Thoracic aorta (tissue), 2 donors: Measurements from ENCODE around the gene PRKAG1. TPM values are rescaled to one million over a fixed set of nuclear protein-coding genes. Genes with fewer than 3 reads are reported as not detected.

ENCODE experiments used
- ATAC-seq: fragments of 150-250 bp; one replicate; pipeline ENCODE4 v1.8.0; 2017; ENCODE audit warnings: low read depth; ENCODE audit not compliant: insufficient number of reproducible peaks, low FRiP score
- DNase-seq: peaks from one replicate; pipeline ENCODE4 v3.0.0-alpha.2; 2020; ENCODE audit warnings: low spot score
- H3K27ac ChIP-seq, 2 donors: fragments of 200-600 bp; sonication (generic); 1 replicate in 1 of 2; 2 replicates in 1 of 2; pipeline ENCODE4 v1.5.1; 2016; ENCODE audit warnings: mild to moderate bottlenecking in 2 of 2, moderate library complexity in 2 of 2
- H3K27me3 ChIP-seq: fragments of 200-600 bp; sonication (generic); replicated peaks from 2 replicates; pipeline ENCODE4 v1.6.0; 2016; ENCODE audit warnings: mild to moderate bottlenecking; ENCODE audit not compliant: insufficient read depth
- H3K36me3 ChIP-seq: fragments of 200-600 bp; sonication (generic); one replicate; pipeline ENCODE4 v1.5.1; 2016
- H3K4me1 ChIP-seq, 2 donors: fragments of 200-600 bp; sonication (generic); 1 replicate in 1 of 2; 2 replicates in 1 of 2; pipeline versions ENCODE4 v1.5.1 to v1.6.0; 2016; ENCODE audit warnings: low read depth in 2 of 2, mild to moderate bottlenecking in 1 of 2; ENCODE audit not compliant: control insufficient read depth in 1 of 2
- H3K4me3 ChIP-seq: fragments of 200-600 bp; sonication (generic); 2 replicates; pipeline ENCODE4 v1.5.1; 2016; ENCODE audit warnings: mild to moderate bottlenecking
- H3K9me3 ChIP-seq: fragments of 200-600 bp; sonication (generic); 2 replicates; pipeline ENCODE4 v1.5.1; 2016
- CTCF ChIP-seq: fragments of 200-600 bp; sonication (generic); IDR thresholded peaks from one replicate; pipeline ENCODE4 v1.5.1; 2019; ENCODE audit warnings: antibody characterized with exemption
- total RNA-seq, 2 donors: library from RNA; depleted of rRNA; stranded (reverse); fragments of >200 nt; gene quantifications; one replicate each; pipeline versions ENCODE4 v1.1.0 to v1.2.3, GENCODE V29; 2016

PRKAG1 gene
- total RNA-seq, 2 donors from 2014 or later = 53.2 to 68.1 TPM

GRCh38 chr12:49039421-49040363, 21.1 kb upstream of the PRKAG1 start:
- no peak for DNase-seq
- Histone ChIP-seq H3K4me1 (no peaks in the 10 kb centered on the region), H3K9me3 (no peaks in the 10 kb centered on the region), H3K27me3 (no peaks in the 10 kb centered on the region), H3K36me3 (peaks cover 78% of the 10 kb centered on the region), H3K27ac (no peak overlapping the region), H3K4me3 (no peak overlapping the region)
- ATAC-seq = no peak
- no peak for TF ChIP-seq CTCF

GRCh38 chr12:49038291-49038955, 19.8 kb upstream of the PRKAG1 start:
- Histone ChIP-seq H3K4me1 (no peaks in the 10 kb centered on the region), H3K4me3 (no peak overlapping the region), H3K27me3 (no peaks in the 10 kb centered on the region), H3K9me3 (no peaks in the 10 kb centered on the region), H3K27ac (no peak overlapping the region), H3K36me3 (peaks cover 78% of the 10 kb centered on the region)
- TF ChIP-seq CTCF = no peak
- no peak for ATAC-seq
- DNase-seq = no peak

- H3K4me1 ChIP-seq = no peaks in the 10 kb centered on the region
- H3K27me3 ChIP-seq = no peaks in the 10 kb centered on the region
- TF ChIP-seq CTCF = no peak
- no peak overlapping the region for H3K27ac ChIP-seq
- no peak for DNase-seq
- peaks cover 78% of the 10 kb centered on the region for H3K36me3 ChIP-seq
- no peak overlapping the region for H3K4me3 ChIP-seq
- no peaks in the 10 kb centered on the region for H3K9me3 ChIP-seq
- ATAC-seq = no peak
Observed at GRCh38 chr12:49037947-49038237, 19.3 kb upstream of the PRKAG1 start.

GRCh38 chr12:49037111-49037946, 18.8 kb upstream of the PRKAG1 start:
- Histone ChIP-seq H3K4me1 (no peaks in the 10 kb centered on the region), H3K27me3 (no peaks in the 10 kb centered on the region), H3K27ac (no peak overlapping the region), H3K4me3 (no peak overlapping the region), H3K36me3 (peaks cover 78% of the 10 kb centered on the region), H3K9me3 (no peaks in the 10 kb centered on the region)
- DNase-seq = no peak
- TF ChIP-seq CTCF = no peak
- ATAC-seq = no peak

- Histone ChIP-seq H3K4me1 (no peaks in the 10 kb centered on the region), H3K27me3 (no peaks in the 10 kb centered on the region), H3K36me3 (peaks cover 78% of the 10 kb centered on the region), H3K9me3 (no peaks in the 10 kb centered on the region), H3K4me3 (no peak overlapping the region), H3K27ac (no peak overlapping the region)
- no peak for TF ChIP-seq CTCF
- no peak for DNase-seq
- no peak for ATAC-seq
Observed at GRCh38 chr12:49036029-49036428, 17.5 kb upstream of the PRKAG1 start.
